ENCODE results near the gene CHRM1. TPM values are rescaled to one million over a fixed set of nuclear protein-coding genes. Genes with fewer than 3 reads are reported as not detected.
"Not testable (repeated sequence)": the region's sequence is repeated elsewhere in the genome, so short reads cannot be mapped to it uniquely, and the experiment has no call there.

CHRM1 gene, protein sequence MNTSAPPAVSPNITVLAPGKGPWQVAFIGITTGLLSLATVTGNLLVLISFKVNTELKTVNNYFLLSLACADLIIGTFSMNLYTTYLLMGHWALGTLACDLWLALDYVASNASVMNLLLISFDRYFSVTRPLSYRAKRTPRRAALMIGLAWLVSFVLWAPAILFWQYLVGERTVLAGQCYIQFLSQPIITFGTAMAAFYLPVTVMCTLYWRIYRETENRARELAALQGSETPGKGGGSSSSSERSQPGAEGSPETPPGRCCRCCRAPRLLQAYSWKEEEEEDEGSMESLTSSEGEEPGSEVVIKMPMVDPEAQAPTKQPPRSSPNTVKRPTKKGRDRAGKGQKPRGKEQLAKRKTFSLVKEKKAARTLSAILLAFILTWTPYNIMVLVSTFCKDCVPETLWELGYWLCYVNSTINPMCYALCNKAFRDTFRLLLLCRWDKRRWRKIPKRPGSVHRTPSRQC
- total RNA-seq (2014; rRNA removed; shearing (Covaris generic)) = not detected in 2 replicates

DNA sequence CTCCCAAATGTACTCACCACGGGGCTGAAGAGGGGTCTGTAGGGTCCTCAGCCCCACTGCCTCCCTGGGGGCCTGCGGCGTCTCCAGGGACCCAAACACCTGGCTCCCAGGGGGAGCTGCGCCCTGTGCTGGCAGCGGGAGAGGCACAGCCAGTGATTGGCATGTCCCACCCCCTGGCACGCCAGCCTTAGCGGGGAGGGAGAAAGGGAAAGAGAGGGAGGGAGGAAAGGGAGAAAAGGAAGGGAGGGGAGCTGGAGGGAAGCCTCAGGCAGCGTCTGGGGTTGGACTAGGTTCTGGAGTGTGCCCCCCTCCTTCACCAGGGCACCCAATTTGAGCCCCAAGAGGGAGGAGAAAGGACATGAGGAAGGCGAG, at the start of gene CHRM1:
TSS of gene CHRM1 (minus strand) at position 163 of the 372 bp plus-strand sequence. CDS start 10,263 bp downstream, outside the sequence.
- H3K4me3 ChIP-seq = no peak within 1 kb of the TSS
- no peaks in the 10 kb centered on the region for H3K36me3 ChIP-seq
- H3K9me3 ChIP-seq (replicated peaks) = no peaks in the 10 kb centered on the region
- no peaks in the 10 kb centered on the region; the same call in none of the 2 replicates for H3K4me1 ChIP-seq (replicated peaks)
- peaks cover 54% of the 10 kb centered on the region for H3K27me3 ChIP-seq (replicated peaks)
- H3K27ac ChIP-seq = no peak within 1 kb of the TSS
- no peak for DNase-seq (ENCODE audit: low read depth in 1 of 2, low spot score in 2 of 2)

DNA sequence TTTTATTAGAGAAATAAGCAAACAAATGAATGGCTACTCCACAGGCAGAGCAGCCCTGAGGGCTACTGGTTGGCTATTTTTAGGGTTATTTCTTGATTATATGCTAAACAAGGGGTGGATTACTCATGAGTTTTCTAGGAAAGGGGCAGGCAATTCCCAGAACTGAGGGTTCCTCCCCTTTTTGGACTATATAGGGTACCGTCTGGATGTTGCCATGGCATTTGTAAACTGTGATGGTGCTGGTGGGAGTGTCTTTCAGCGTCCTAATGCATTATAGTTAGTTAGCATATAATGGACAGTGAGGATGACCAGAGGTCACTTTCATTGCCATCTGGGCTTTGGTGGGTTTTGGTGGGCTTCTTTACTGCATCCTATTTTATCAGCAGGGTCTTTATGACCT, 44.4 kb upstream of the CHRM1 start:
- peak in 1 of 2 experiments; percentile 13 for DNase-seq (ENCODE audit: low read depth in 1 of 2, low spot score in 2 of 2)
- no peak overlapping the region for H3K27ac ChIP-seq

DNA sequence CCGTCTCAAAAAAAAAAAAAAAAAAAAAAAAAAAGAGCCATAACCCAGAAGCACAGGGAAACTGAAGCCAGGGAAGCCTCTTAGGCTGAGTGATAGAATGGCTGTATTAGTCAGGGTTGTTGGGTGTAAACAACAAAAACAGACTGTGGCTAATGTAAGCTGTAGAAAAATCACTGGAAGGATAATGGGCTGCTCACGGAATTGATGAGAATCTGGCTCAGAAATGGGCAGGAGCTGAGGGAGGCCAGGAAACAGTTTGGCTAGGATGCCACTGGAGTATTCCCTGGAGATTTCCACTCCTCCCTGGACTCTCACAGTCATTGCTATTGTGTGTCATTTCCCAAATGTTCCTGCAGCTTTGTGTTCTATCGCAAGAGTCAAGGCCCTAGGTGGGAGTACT, 41.2 kb upstream of the CHRM1 start:
- no peaks in the 10 kb centered on the region for H3K4me1 ChIP-seq (replicated peaks)
- H3K9me3 ChIP-seq (replicated peaks) = no peaks in the 10 kb centered on the region
- H3K27ac ChIP-seq = no peak overlapping the region
- H3K36me3 ChIP-seq = no peaks in the 10 kb centered on the region
- DNase-seq (ENCODE audit: low read depth in 1 of 2, low spot score in 2 of 2) = peak in 1 of 2 experiments; percentile 24
- H3K27me3 ChIP-seq (replicated peaks) = peaks cover 3% of the 10 kb centered on the region
- H3K4me3 ChIP-seq = no peak overlapping the region

More for the DNA sequence above, 44.4 kb upstream of the CHRM1 start:
- no peaks in the 10 kb centered on the region for H3K4me1 ChIP-seq (replicated peaks)
- no peak overlapping the region for H3K4me3 ChIP-seq
- H3K36me3 ChIP-seq = no peaks in the 10 kb centered on the region
- no peaks in the 10 kb centered on the region for H3K9me3 ChIP-seq (replicated peaks)
- H3K27me3 ChIP-seq (replicated peaks) = peaks cover 14% of the 10 kb centered on the region

DNA sequence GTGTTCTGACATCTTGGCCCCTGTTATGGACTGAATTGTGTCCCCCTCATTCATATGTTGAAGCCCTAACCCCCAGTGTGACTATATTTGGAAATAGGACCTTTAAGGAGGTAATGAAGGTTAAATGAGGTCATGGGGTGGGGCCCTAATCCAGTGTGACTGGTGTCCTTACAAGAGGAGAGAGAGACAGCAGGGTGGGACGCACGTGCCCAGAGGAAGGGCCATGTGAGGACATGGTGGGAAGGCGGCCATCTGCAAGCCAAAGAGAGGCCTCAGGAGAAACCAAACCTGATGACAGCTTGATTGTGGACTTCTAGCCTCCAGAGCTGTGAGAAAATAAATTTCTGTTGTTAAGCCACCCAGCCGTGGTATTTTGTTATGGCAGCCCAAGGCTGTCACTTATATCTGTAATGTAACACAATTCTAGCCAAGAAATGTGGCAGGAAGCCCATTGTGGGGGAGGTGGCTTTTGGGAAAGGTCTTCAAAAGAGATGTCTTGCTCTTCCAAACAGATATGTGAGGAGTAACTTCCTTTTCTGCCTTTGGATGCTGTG, 39.9 kb upstream of the CHRM1 start:
- peak in 1 of 2 experiments; percentile 39 for DNase-seq (ENCODE audit: low read depth in 1 of 2, low spot score in 2 of 2)
- Histone ChIP-seq H3K4me3 (no peak overlapping the region), H3K27me3 (replicated peaks) (no peaks in the 10 kb centered on the region; the same call in none of the 2 replicates), H3K4me1 (replicated peaks) (no peaks in the 10 kb centered on the region), H3K36me3 (no peaks in the 10 kb centered on the region), H3K9me3 (replicated peaks) (peaks cover 5% of the 10 kb centered on the region), H3K27ac (no peak overlapping the region)

DNA sequence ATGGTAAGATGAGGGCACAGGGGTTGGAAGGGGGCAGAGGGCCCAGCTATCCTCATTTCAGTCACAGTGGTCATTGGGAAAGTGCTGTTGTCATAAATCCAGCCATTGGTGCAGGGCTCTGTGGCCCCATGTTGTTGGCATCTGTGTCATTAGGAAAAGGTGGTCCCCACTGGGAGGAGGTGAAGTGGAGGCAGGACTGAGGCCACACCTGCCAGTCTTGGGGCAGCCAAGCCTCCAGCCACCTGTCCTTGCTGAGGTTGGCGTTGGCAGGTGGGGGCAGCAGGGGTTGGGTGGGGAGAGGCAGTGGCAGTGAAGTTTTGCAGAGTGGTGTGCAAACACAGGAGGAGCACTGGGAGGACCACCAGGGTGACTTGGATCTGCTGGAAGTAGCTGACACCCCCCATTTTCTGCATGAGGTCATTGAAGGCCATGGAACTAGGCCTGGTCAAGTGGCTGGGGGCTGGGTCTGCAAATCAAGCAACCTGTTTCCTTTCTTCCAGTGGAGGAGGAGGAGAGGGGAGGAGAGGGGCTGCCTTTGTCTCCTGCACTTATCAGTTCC, 38.3 kb upstream of the CHRM1 start:
- Histone ChIP-seq H3K27me3 (replicated peaks) (no peaks in the 10 kb centered on the region; the same call in none of the 2 replicates), H3K4me1 (replicated peaks) (no peaks in the 10 kb centered on the region), H3K36me3 (no peaks in the 10 kb centered on the region), H3K4me3 (no peak overlapping the region), H3K27ac (no peak overlapping the region), H3K9me3 (replicated peaks) (peaks cover 7% of the 10 kb centered on the region)
- DNase-seq (ENCODE audit: low read depth in 1 of 2, low spot score in 2 of 2) = peak in 1 of 2 experiments; percentile 38

DNA sequence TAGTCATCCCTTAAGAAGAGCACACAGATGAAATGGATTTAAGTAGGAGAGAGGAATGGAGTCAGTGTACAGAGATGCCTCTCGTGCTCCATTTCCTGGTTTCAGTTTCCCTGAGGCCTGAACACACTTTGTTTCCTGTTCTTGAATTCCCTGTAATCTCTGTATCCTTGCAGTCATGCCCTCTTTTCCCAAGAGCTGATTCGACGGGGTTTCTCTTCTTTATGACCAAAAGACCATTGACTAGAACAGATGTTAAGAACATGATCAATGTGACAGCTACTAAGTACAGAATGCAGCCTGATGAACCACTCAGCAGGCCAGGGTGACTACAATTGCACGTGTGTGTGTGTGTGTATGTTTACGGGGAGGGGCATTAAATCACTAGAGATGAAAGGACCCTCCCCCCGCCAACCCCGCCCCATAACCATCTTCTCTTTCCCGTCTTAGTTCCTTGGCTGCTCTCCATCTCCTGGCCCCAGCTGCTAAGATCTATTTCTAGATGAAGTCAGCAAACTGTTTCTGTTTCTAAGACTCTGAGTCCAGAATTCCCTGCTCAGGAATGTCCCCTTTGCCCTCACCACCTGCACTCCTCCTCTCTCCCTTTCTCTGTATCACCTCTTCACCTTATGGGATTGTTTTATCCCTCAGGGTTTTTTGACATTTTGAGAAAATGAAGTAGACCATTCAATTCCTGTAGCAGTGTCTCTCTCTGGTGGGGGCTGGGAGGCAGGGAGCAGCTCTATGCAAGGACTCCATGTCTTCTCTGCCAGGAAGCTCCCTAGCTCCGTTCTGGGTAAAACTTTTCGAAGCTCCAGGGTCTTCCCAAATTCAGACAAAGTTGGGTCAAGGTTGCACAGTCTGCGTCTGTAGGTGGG, 37.6 kb upstream of the CHRM1 start:
- Histone ChIP-seq H3K4me1 (replicated peaks) (no peaks in the 10 kb centered on the region), H3K4me3 (no peak overlapping the region), H3K27ac (no peak overlapping the region), H3K36me3 (no peaks in the 10 kb centered on the region), H3K9me3 (replicated peaks) (peaks cover 7% of the 10 kb centered on the region), H3K27me3 (replicated peaks) (no peaks in the 10 kb centered on the region; the same call in none of the 2 replicates)
- peak in 1 of 2 experiments; percentile 29 for DNase-seq (ENCODE audit: low read depth in 1 of 2, low spot score in 2 of 2)

DNA sequence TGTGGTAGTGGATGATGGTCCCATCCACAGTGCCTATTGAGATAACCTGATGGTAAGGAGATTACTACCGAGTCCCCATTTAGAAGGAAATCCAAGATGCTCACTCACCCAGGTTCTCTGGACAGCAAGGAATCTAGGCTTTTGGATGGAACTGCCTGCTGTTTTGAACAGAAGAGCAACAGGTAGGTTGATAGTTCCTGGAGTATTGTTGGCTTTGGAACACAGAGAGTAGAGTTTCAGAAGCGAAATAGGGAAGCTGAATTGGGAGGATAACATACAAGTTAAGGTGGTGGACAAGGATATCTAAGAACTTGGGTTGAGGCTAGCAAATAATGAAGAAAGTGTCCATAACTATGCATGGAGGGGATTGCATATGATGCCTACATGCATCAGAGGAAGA, 36.0 kb upstream of the CHRM1 start:
- Histone ChIP-seq H3K4me3 (no peak overlapping the region), H3K27ac (no peak overlapping the region), H3K36me3 (no peaks in the 10 kb centered on the region), H3K4me1 (replicated peaks) (no peaks in the 10 kb centered on the region), H3K9me3 (replicated peaks) (peaks cover 7% of the 10 kb centered on the region), H3K27me3 (replicated peaks) (no peaks in the 10 kb centered on the region; the same call in none of the 2 replicates)
- no peak for DNase-seq (ENCODE audit: low read depth in 1 of 2, low spot score in 2 of 2)

DNA sequence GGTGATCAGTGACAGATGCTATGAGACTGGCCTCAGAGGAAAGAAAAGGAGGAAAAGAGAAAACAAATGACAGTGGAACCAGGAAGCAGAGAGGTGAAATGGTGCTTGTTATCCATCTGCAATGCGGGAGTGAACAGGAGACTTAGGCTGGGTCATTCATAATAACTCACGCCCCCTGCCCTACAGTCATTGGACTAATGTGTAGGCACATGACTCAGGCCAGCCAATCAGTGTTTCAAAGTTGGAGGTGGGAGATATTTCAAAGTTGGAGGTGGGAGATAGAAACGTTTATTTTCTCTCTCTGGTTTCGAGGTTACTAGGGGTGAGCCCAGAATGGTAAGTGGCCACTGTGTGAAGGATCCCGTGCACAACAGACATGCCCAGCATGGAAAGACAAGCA, 33.3 kb upstream of the CHRM1 start:
- peaks cover 7% of the 10 kb centered on the region for H3K9me3 ChIP-seq (replicated peaks)
- no peaks in the 10 kb centered on the region; the same call in none of the 2 replicates for H3K27me3 ChIP-seq (replicated peaks)
- H3K4me3 ChIP-seq = no peak overlapping the region
- H3K4me1 ChIP-seq (replicated peaks) = no peaks in the 10 kb centered on the region
- H3K27ac ChIP-seq = no peak overlapping the region
- no peaks in the 10 kb centered on the region for H3K36me3 ChIP-seq
- DNase-seq (ENCODE audit: low read depth in 1 of 2, low spot score in 2 of 2) = peak in 1 of 2 experiments; percentile 28

DNA sequence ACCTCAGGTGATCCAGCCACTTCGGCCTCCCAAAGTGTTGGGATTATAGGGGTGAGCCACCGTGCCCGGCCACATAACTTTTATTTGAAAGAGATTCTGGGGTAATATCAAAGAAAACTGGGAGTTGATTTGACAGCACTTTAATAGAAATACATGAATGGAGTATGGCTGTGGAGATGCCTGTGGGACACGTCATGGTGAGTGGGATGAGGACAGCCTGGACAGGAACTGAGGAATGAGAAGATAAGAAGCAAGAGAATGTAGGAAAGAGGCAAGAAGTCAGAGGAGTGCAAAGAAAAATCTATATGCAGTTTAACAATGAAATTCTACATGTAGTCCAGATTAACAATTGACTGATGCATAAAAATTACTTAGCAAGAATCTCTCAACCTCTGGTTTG, 32.6 kb upstream of the CHRM1 start:
- H3K4me1 ChIP-seq (replicated peaks) = no peaks in the 10 kb centered on the region
- no peak overlapping the region for H3K27ac ChIP-seq
- H3K9me3 ChIP-seq (replicated peaks) = peaks cover 7% of the 10 kb centered on the region
- H3K4me3 ChIP-seq = no peak overlapping the region
- peak in 1 of 2 experiments; percentile 27 for DNase-seq (ENCODE audit: low read depth in 1 of 2, low spot score in 2 of 2)
- H3K27me3 ChIP-seq (replicated peaks) = peaks cover 1% of the 10 kb centered on the region
- no peaks in the 10 kb centered on the region for H3K36me3 ChIP-seq

DNA sequence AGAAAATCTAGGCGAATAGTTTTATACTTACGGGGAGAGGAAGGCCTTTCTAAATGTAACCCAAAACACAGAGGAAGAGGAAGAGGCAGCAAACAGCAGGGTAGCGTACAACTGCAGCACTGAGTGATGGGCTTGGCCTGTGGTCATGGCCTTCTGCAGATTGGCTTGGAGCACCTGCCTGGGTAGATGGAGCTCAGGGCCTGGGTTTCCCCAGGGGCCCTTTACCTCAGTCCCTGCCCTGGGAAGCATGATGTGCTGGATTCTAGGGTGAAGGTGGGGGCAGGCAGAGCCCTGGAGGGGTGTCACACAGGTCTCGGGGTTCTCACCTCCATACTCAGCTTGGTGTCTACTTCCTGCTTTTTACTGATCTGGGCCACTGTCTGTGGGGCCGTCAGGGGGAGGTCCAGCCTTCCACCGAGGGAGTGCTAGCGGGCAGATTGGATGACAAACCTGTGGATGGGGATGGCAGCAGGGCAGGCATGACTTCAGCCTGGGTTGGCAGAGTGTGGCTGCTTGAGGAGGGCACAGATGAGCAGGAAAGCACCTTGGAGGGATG, 27.7 kb upstream of the CHRM1 start:
- Histone ChIP-seq H3K27me3 (replicated peaks) (peaks cover 27% of the 10 kb centered on the region), H3K36me3 (no peaks in the 10 kb centered on the region), H3K4me3 (no peak overlapping the region), H3K9me3 (replicated peaks) (0 out of 2 replicates have a peak, but pooled peaks cover 2% of the 10 kb centered on the region), H3K27ac (no peak overlapping the region), H3K4me1 (replicated peaks) (no peaks in the 10 kb centered on the region)
- DNase-seq (ENCODE audit: low read depth in 1 of 2, low spot score in 2 of 2) = peak in 1 of 2 experiments; percentile 39

DNA sequence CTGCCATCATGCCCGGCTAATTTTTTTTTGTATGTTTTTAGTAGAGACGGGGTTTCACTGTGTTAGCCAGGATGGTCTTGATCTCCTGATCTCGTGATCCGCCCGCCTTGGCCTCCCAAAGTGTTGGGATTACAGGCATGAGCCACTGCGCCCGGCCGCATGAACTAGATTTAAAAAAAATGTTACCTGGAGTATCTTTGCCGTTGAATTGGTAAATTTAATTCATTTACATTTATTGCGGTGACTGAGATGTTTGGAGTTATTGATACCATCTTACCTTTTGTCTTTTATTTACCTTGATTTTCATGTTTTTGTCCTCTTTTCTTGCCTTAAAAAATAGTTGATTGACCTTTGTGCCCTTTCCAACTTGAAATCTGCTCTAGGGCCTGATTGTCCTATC, 24.4 kb upstream of the CHRM1 start:
- peak in 1 of 2 experiments; percentile 5 for DNase-seq (ENCODE audit: low read depth in 1 of 2, low spot score in 2 of 2)
- H3K27ac ChIP-seq = not testable (repeated sequence)

DNA sequence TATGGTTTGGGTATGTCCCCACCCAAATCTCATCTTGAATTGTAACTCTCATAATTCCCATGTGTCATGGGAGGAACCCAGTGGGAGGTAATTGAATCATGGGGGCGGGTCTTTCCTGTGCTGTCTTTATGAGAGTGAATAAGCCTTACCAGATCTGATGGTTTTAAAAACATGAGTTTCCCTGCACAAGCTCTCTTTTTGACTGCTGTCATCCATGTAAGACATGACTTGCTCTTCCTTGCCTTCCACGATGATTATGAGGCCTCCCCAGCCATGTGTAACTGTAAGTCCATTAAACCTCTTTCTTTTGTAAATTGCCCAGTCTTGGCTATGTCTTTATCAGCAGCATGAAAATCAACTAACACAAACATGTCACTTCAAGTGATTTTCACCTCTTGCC, 16.4 kb upstream of the CHRM1 start:
- H3K36me3 ChIP-seq; H3K9me3 ChIP-seq (replicated peaks); H3K27ac ChIP-seq; DNase-seq (ENCODE audit: low read depth in 1 of 2, low spot score in 2 of 2); H3K4me1 ChIP-seq (replicated peaks); H3K4me3 ChIP-seq: not testable (repeated sequence)
- H3K27me3 ChIP-seq (replicated peaks) = peaks cover 19% of the 10 kb centered on the region; the same call in 1 of the 2 replicates

More for the DNA sequence above, 24.4 kb upstream of the CHRM1 start:
- H3K27me3 ChIP-seq (replicated peaks) = peaks cover 46% of the 10 kb centered on the region
- not testable (repeated sequence) for H3K9me3 ChIP-seq (replicated peaks); H3K4me1 ChIP-seq (replicated peaks); H3K4me3 ChIP-seq; H3K36me3 ChIP-seq

DNA sequence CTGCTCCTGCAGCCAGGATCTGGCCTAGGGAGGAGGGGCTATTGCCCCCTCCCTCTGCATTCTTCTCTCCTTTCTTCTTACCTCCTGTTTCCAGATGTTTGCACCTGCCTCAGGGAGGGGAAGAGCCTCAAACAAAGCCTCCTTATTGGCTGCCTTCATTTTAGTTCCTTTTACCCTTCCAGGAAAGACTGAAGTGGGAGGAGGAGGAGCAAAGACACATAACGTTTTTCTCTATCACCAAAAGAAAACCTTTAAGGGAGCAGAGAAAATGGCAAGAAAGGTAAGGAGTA, 13.3 kb upstream of the CHRM1 start:
- no peak for DNase-seq (ENCODE audit: low read depth in 1 of 2, low spot score in 2 of 2)
- H3K4me1 ChIP-seq (replicated peaks) = no peaks in the 10 kb centered on the region
- H3K36me3 ChIP-seq = no peaks in the 10 kb centered on the region
- H3K4me3 ChIP-seq = no peak overlapping the region
- H3K9me3 ChIP-seq (replicated peaks) = no peaks in the 10 kb centered on the region
- H3K27ac ChIP-seq = no peak overlapping the region
- H3K27me3 ChIP-seq (replicated peaks) = peaks cover 5% of the 10 kb centered on the region; the same call in 1 of the 2 replicates

All from SJSA1 (cell line).